ENCODE data around the gene HSD11B2.

Gene HSD11B2

DNA sequence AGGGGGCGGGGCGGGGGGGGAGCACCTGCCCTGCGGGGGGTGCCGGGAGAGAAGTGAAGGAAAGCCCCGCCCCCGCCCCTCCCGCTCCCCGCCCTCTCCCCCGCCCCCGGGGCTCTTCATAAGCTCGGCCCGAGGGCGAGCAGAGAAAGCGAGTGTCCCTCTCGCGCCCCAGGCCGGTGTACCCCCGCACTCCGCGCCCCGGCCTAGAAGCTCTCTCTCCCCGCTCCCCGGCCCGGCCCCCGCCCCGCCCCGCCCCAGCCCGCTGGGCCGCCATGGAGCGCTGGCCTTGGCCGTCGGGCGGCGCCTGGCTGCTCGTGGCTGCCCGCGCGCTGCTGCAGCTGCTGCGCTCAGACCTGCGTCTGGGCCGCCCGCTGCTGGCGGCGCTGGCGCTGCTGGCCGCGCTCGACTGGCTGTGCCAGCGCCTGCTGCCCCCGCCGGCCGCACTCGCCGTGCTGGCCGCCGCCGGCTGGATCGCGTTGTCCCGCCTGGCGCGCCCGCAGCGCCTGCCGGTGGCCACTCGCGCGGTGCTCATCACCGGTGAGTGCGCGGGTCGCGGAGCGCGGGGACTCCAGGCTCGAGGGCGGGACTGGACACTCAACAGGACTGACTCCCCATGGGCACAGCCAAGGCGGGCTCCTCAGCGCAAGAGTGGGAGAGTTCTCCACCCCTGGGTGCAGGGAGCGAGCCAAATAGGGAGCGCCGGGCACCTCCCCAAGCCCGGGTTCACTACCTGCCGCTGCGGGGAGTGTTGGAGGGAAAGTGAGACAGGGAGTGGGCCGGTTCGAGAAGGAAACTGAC, at the start of gene HSD11B2:
Gene HSD11B2, plus strand, starts transcription at position 145 of the 798 bp plus-strand sequence. Its CDS starts 128 bp downstream, at position 273.
- peak in 2 of 6 experiments; percentile 8 to 11 for DNase-seq

DNA sequence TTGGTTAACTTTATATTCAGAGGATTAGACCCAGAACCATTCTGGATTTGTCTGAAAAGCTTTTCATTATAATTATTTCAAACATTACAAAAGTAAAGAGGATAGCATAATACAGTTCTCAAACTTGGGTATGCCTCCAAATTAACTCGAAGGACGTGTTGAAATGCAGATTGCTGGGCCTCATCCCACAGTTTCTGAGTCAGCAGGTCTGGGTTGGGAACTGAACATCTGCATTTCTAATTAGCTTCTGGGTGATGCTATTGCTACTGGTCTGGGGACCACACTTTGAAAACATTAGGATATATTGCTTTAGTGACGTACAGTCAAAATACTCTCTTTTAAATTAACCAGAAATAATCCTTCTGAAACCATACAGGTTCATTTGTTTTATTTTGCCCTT, 47.6 kb upstream of the HSD11B2 start:
- DNase-seq: no peak

DNA sequence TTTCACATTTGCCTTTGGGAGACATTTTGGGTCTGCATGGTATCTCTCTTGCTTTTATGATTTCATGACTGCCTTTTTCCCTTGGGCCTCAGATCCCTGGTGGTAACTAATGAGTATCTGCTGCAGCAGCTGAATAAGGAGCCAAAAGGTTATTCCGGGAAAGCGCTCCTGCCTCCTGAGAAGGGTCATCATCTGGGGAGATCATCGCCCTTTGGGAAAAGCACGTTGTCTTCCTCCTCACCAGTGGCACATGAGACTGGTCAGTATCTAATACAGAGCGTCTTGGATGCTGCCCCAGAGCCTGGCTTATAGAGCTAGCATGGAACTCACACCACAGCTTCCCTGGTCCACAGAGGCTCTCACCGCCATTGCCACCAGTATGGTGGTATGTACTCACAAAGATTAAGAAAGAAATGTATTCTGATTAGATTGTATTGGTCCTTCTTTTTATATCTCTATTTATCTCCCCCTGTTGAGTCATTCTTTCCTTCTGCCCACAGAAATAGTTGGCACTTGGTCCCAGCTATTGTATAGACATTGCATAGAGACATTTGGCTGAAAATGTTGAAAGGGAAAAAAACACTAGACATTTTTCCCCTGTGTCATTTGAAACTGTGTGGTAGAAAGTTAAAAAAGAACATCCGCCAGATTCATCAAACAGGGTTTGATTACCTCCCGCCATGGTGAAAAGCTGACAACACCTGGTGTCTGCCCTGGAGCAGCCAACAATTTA, 46.0 kb upstream of the HSD11B2 start:
- no peak for DNase-seq

DNA sequence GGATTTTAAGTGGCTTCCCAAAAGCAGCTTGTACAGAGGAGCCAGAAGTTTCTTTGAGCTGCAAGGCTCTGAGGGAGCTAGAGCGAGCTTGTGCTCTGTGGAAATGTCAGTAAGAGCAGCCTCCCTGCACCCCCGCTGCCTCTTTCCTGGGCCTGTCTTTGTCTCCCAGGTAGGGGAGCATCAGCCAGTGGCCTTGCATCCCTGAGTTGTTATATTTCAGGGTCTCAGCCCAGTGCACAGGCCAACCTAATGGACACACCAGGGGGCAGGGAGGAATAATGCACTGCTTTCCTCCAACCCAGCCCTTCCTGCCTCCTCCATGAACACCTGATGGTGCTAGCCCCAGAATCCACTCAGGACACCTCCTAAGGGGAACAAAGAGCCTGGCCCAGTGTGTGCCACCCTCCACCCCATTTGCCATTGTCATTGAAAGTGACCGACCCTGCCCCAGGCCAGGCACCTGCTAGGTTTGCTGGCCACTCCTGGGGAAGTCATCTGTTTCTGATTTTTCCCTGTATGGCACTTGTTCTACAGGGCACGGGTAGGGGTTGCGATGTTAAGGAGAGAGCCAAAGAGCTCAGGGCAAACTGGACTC, 44.0 kb upstream of the HSD11B2 start:
- no peak for DNase-seq

DNA sequence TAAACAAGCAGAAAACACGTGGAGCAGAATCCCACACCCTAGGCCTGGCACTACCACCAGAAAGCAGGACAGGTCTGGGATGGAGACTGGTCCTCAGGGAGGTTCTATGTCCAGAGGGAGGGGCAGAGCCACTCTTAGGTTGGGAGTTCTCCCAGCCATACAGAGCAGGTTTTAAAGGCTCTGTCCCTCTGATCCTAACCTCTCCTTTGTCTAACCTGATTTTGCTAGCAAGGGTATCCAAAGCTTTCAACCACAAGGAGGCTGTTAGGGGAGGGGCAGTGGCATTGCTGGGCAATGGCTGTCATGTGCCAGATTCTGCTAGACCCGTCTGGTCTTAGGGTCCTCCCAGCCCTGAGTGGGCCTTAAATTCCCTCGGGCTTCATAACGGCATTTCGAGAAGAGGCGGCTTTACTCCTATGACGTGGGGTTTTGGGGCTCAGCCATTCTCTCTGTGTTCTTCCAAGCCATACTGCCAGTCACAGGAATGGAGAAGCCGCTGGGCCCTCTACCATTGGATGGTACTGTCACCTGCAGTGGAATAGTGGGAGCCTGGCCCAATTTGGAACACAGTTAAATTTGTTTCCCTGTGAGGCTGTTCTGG, 43.3 kb upstream of the HSD11B2 start:
- DNase-seq: no peak

DNA sequence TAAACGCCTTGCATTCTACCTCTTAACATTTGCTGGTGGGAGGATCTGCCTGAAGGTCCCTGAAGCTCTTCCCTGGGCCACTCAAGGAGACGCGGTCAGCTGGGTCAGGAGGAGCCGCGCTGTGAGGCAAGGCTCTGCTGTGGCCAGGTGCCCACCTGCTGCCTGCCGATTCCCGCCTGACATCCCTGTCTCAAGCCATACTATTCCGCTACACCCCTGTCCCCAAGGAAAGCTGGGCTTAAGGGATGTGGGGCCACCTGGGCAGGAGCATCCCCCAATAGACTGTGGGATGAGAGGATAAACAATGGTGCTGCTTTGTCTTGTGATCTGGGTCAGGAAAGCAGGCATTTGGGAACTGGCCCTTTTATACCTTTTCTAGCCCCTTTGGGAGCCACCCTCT, 42.7 kb upstream of the HSD11B2 start:
- DNase-seq: no peak

DNA sequence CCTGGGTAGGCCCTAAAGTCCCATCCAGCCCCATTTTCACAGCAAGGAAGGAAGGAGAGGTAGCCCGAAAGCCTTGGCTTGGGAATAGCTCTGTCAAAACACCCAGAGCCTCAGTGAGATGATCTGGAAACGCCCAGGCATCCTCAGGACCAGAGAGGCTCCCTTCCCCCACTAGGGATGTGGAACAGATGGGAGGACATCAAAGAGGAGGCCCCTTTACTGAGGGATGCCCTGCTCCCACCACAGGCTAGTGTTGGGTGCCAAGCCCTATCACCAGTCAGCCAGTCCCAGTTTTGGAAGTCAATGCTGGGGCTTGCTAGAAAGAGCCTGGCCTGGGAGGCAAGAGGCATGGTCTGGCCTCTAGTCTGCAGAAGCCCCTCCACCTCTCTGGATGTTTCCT, 42.3 kb upstream of the HSD11B2 start:
- no peak for DNase-seq

DNA sequence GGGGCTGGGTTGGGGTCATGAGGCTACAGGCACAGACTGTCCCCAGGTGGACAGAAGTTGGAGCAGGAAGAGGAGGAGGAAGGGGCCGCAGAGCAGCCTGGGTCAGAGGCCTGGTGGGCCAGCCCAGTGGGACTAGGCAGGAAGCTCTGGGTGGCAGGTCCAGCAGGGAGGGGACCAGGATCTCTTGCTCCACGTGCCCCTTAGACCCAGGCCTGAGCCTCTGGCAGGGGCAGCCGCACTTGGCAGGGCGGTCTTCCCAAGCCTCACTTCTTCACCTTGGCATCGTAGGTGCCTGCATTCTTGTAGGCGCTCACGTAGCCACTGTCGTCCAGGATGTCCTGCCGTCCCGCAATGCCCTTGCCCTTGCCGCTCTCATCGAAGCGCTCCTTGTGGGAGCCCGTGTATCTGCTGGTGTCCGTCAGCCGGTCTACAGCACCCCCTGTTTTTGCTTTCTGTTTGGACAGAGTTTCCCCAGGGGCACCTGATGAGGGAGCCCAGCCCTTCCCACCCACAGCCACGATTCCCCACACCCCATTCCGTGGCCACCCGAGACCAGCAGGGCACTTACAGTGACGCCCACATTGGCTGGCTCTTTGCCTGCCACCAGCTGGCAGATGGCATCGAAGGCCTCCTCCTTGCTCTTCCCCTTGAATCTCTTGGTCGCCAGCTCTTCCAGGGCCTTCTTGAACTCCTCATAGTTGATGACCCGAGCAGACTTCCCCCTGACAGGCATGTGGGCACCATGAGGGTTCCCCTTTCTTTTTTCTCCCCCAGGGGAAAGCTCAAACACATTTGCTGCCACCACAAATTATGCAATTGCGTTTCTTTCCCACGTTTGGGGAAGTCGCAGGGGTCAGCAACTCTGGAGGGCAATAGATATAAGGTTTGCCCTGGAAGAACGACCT, 40.8 kb upstream of the HSD11B2 start:
- DNase-seq: no peak

DNA sequence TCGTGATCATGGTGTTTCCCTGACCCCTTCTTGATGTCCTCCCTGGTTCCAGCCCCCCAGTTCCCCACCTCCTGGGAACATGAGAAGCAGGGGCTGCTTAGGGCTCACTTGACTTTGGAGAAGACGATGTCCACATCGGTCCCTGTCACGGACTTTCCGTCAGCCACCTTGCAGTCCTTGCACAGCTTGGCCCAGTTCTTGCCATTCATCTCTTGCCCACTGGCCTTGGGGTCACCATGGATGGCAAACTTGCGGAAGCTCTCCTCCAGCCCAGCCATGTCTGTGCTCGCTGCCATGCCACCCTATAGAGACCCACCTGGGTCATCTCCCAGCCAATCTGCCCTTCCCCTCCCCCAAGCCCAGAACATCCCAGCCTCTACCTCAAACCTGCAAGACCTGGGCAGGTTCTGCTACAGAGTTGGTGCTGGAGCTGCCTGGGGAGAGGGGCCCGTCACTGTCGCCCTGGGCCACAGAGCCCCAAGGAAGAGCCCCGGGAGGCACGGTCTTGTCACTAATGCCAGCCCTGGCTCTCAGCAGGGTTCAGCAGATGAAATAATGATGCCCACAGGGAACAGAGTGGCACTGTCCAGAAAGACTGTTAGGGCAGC, 40.0 kb upstream of the HSD11B2 start:
- DNase-seq: no peak

DNA sequence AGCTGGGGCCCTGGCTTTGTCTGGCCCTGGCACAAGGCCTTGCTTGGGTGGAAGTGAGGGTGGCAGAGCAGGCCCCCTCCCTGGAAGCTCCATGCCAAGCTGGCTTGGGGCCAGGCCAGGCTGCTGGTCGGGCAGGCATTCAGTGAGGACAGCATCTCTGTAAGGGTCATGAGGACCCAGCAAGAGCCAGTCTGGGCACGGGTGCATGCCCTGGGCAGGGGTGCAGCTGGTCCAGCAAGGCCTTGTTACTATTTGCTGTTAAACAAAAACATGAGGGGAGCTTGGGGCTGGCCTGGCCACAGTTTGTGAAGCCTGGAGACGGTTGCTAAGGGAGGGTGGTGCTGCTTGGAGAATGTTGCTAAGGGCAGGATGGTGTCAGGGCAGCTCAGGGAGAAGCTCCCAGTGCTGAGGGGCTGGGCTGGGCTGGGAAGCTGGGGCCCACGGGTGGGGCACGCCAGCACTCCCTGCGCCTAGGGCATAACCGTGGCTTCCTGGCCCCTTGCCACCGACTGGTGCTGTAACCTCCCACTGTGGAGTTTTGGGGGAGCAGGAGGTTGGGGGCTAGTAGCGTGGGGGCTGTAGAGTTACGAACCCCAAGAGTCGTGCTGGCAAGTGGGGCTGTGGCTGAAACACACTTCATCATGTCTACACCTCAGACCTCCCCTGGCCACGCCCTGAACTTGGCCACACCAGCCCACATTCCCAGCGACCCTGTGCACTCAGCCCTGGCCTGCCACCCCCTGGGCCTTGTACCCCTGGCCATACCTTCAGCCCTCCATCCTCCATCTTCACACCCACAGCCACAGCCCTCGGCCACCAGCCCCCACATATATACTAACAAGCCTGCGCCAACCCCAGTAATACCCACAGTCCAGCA, 39.3 kb upstream of the HSD11B2 start:
- DNase-seq: no peak

DNA sequence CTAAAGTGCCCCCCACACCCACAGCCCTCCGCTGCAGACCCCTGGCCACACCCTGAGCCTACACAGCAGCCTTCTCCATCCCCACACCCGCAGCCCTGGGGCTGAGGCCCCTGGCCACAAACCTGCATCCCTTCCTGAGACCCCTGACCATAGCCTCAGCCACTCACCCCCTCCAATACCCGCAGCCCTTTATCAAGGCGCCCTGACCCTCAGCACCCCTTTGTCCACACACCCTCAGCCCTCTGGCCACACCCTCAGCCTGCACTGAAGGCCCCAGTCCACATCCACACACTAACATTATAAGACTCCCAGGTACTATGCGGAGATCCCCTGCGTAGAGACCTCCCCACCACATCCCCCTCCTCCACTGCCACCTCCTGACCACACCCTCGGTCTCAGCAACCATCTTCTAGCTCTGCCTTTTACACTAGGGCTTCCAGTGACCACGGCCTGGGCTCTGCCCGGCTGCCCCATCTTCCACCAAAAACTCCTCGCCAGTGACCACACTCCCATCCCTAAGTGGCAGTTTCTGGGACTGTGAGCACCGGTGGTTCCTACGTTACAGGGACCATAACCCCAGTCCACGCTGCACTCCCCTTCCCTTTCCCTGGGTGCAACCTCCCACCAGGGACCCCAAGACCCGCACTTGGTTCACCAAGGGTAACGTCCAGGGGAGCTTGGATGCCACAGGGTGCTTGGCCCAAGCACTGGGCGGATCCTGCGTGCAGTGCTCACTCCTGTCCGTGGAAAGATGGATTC, 38.4 kb upstream of the HSD11B2 start:
- DNase-seq: no peak

DNA sequence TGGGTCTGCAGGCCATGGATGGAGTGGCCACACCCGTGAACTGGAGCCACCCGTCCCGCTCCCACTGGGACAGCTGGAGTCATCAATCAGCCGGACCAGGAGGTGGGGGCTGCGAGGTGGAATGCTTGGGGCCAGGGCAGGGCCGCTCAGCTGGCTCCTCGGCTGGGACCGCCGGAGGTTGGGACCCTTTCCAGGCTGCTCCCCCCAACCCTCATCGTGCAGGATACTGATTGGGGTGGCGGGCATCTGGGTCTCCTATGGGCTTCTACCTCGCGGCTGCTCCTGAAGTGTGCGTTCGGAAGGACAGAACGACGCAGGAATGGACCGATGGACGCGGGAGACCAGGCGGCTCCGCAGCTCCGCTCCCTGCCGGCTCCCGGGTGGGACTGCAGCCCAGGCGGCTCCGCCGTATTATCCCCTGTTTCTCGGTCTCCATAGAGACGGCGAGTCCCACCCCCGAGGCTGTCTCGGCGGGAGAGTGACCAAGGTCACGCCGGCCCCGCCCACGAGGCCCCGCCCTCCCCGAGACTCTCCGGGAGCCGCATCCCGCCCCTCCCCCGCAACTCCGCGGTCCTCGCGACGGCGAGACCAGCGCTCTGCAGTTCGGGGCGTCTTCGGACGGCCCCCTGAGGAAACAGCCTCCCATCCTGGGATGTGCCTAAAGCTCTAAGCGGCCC, 37.7 kb upstream of the HSD11B2 start, which contains the start of gene TPPP3:
Gene TPPP3, minus strand, starts transcription at position 388 of the 677 bp plus-strand sequence. CDS start 2,387 bp downstream, outside the sequence.
- DNase-seq: peak in 4 of 6 experiments; percentile 9 to 25 (median 20)

DNA sequence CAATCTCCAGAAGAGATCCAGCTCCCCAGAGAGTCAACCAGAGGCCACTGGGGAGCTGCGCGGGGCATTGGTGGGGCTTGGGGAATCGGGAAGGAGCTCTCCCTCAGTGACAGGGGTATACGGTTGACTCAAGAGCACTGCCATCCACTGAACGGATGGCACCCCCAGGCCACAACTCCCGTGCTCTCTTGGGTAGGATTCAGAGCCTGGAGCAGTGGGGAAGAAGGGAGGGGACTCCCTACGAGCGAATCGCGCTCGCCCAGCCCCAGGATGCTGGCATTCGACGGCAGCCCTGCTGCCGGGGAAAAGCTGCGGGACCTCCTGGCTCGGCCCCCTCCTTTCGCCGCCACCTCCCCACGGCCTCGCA, 37.1 kb upstream of the HSD11B2 start:
- DNase-seq: peak in 1 of 6 experiments; percentile 25

DNA sequence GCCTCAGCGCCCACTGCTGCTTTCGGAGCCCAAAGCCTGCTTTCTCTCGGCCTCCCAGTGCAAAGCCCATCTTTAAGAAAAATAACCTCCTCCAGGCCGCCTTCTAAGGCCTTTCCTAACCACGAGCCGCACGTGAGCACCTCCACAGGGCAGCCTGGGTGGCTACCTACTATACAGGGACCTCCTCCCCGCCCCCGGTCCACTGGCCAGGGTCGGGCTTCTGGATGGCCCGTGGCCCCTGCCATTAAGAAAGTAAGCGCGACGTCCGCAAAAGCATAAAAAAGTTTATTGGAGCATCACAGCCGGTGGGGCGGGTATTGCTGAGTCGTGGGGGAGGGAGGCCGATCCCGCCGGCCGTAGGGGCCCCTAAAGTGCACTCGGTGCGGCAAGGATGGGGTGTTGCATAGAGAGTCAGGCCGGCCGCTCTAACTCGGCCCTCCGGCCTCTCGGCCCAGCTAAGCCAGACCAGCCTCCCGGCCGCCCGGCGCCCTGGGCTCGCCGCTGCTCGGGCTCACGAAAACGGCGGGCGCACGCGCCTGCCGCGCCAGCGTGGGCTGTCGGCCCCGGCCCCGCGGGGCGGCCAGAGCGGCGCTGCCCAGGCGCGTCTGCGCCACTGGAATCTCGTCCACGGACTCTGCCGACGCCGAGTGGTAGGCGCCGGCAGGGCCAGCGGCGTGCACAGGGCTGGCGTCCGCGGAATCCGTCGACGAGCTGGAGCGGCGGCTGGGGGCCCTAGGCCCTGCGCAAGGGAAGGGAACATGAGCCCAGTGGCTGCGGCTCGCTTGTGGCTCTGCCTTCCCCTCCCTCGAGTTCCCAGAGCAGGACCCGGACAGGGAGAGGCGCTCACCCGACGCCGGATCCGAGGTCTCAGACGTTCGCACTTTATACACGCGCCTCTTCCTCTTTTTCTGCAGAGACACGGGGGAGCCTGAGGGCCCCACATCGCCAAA, 36.5 kb upstream of the HSD11B2 start:
- peak in 1 of 6 experiments; percentile 8 for DNase-seq

DNA sequence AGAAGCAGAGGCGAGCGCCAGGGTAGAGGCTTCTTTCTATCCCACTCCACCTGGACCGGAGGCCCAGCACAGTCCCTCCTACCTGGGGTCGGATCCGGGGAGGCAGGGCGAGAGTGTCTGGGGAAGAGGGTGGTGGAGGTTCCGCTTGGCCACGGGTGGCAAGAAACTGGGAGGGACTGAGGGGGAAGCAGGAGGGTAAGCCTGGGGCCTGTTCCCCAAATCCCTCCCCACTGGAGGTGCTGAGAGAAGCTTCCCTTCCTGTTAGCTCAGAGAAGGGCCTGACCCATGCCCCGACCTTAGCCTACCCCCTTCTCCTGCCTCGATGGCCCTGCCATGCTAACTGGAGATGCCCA, 35.8 kb upstream of the HSD11B2 start:
- no peak for DNase-seq

DNA sequence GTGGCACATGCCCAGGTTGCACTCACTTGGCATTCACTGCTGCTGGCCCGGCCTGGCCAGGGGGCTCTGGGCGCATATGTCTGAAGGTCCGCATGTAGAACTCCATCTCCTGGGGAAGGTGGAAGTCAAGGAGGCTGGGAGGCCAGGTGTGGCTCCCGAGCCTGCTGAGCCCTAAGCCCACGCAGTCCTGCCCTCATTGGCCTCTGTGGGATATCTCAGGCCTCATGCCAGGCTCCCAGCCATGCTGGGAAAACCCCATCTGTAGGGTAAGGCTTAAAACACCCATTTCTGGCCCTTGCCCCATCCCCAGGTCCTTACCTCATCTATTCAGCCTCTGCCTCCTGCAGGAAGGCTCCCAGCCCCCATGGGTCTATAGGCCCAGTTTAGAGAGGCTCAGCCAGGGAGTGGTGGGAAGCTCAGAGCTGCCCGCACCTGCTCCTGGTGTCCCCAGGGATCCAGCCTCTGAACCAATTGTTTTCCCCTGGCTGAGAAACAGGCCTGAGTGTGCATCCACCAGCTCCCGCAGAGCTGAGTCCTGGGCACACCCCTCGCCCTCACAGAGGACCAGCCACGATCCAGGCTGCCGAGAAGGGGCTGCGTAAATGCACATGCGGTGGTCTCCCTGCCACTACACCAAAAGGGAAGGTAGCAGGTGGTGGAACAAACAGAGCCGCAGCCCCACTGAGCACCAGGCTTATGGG, 35.3 kb upstream of the HSD11B2 start:
- DNase-seq: no peak
